NCI-H1105 (cell line): Measurements from ENCODE around the gene KIF5A.
"Not testable (repeated sequence)": the region's sequence is repeated elsewhere in the genome, so short reads cannot be mapped to it uniquely, and the experiment has no call there.

Experiments used
- DNase-seq: peaks from one replicate; lab custom pipeline; 2025; lab: John Stamatoyannopoulos, UW

The KIF5A gene

GRCh38 chr12:57607958-57608663 is 58.3 kb downstream of the KIF5A start:
- DNase-seq = no peak

GRCh38 chr12:57609101-57609780 is 59.4 kb downstream of the KIF5A start:
- no peak for DNase-seq

GRCh38 chr12:57609781-57610553 is 60.1 kb downstream of the KIF5A start:
- DNase-seq = no peak

GRCh38 chr12:57610554-57611107 is 60.8 kb downstream of the KIF5A start:
- DNase-seq = no peak

- DNase-seq = peak; percentile 14
Observed at GRCh38 chr12:57611108-57611826, 61.4 kb downstream of the KIF5A start, which contains the start of gene ARHGEF25. Gene ARHGEF25 (plus strand): TSS chr12:57611435. CDS start chr12:57611895, 460 bp downstream.

GRCh38 chr12:57611827-57612710 is 62.2 kb downstream of the KIF5A start:
- DNase-seq = no peak

- DNase-seq = no peak
Observed at GRCh38 chr12:57612711-57613426, 63.0 kb downstream of the KIF5A start.

GRCh38 chr12:57613427-57614109 is 63.7 kb downstream of the KIF5A start:
- DNase-seq = no peak

GRCh38 chr12:57614178-57614947 is 64.5 kb downstream of the KIF5A start:
- DNase-seq = no peak

- DNase-seq = no peak
Observed at GRCh38 chr12:57614948-57615500, 65.2 kb downstream of the KIF5A start.

GRCh38 chr12:57615637-57616036 is 65.8 kb downstream of the KIF5A start:
- no peak for DNase-seq

- DNase-seq = no peak
Observed at GRCh38 chr12:57616383-57617101, 66.7 kb downstream of the KIF5A start.

- DNase-seq = no peak
Observed at GRCh38 chr12:57617942-57618341, 68.1 kb downstream of the KIF5A start.

- not testable (repeated sequence) for DNase-seq
Observed at GRCh38 chr12:57618431-57618830, 68.6 kb downstream of the KIF5A start.

GRCh38 chr12:57618966-57619433 is 69.2 kb downstream of the KIF5A start:
- DNase-seq = no peak

- no peak for DNase-seq
Observed at GRCh38 chr12:57619434-57620244, 69.8 kb downstream of the KIF5A start.
